Keratinocyte (primary cell): ENCODE results near the gene PPM1M. TPM values are rescaled to one million over a fixed set of nuclear protein-coding genes. Genes with fewer than 3 reads are reported as not detected.
A peak's percentile ranks its signal among the peaks of the same experiment; 100 is the strongest.

Experiments used
- DNase-seq: peaks from one replicate; pipeline ENCODE4 v3.0.0-alpha.2; 2011; ENCODE audit warnings: low read depth, missing footprints, low spot score
- FAIRE-seq: peaks from 2 replicates; lab custom pipeline; 2011; peaks lifted over from hg19 to GRCh38; lab: Jason Lieb, UNC
- H2AFZ ChIP-seq: 2 replicates; pipeline ENCODE4 v1.6.0; 2012; ENCODE audit warnings: low read length, control low read depth, inconsistent platforms; ENCODE audit not compliant: control insufficient read depth
- H3K27ac ChIP-seq: 2 replicates; pipeline ENCODE4 v1.5.1; 2011; ENCODE audit warnings: low read length; ENCODE audit not compliant: control insufficient read depth, insufficient read depth
- H3K27me3 ChIP-seq: 3 replicates; pipeline ENCODE4 v1.6.0; 2011; ENCODE audit warnings: low read length; ENCODE audit not compliant: control insufficient read depth, insufficient read depth; ENCODE audit errors: extremely low read depth
- H3K36me3 ChIP-seq, 2 experiments: 2 replicates in 1 of 2; 3 replicates in 1 of 2; pipeline ENCODE4 v1.5.1; 2011; ENCODE audit warnings: low read length in 2 of 2, mild to moderate bottlenecking in 1 of 2; ENCODE audit not compliant: control insufficient read depth in 2 of 2, insufficient read depth in 2 of 2; ENCODE audit errors: extremely low read depth in 1 of 2
- H3K4me1 ChIP-seq: 3 replicates; pipeline ENCODE4 v1.5.1; 2011; ENCODE audit warnings: low read length; ENCODE audit not compliant: control insufficient read depth, insufficient read depth; ENCODE audit errors: extremely low read depth
- H3K4me2 ChIP-seq: 3 replicates; pipeline ENCODE4 v1.6.0; 2011; ENCODE audit warnings: low read depth, low read length; ENCODE audit not compliant: control insufficient read depth, insufficient read depth; ENCODE audit errors: extremely low read depth
- H3K4me3 ChIP-seq, 3 experiments: fragments of 200-600 bp in 1 of 3; sonication (generic) in 1 of 3; 2 replicates in 2 of 3; 3 replicates in 1 of 3; pipeline ENCODE4 v1.5.1; 2011 to 2016; ENCODE audit warnings: low read length in 3 of 3, mild to moderate bottlenecking in 3 of 3, control low read depth in 2 of 3, inconsistent platforms in 1 of 3, low read depth in 1 of 3, mixed read lengths in 1 of 3, mixed run types in 1 of 3, moderate library complexity in 1 of 3; ENCODE audit not compliant: control insufficient read depth in 2 of 3, insufficient read depth in 2 of 3; ENCODE audit errors: extremely low read depth in 1 of 3
- H3K79me2 ChIP-seq: 2 replicates; pipeline ENCODE4 v1.6.0; 2012; ENCODE audit warnings: low read length; ENCODE audit not compliant: control insufficient read depth, insufficient read depth
- H3K9ac ChIP-seq: 3 replicates; pipeline ENCODE4 v1.6.0; 2011; ENCODE audit warnings: low read length; ENCODE audit not compliant: control insufficient read depth, insufficient read depth; ENCODE audit errors: extremely low read depth
- H3K9me1 ChIP-seq: 3 replicates; pipeline ENCODE4 v1.6.0; 2011; ENCODE audit warnings: low read length; ENCODE audit not compliant: control insufficient read depth, insufficient read depth; ENCODE audit errors: extremely low read depth
- H3K9me3 ChIP-seq: 2 replicates; pipeline ENCODE4 v1.5.1; 2012; ENCODE audit warnings: low read depth, low read length; ENCODE audit not compliant: control insufficient read depth
- H4K20me1 ChIP-seq: 3 replicates; pipeline ENCODE4 v1.6.0; 2011; ENCODE audit warnings: low read length; ENCODE audit not compliant: control insufficient read depth, insufficient read depth; ENCODE audit errors: extremely low read depth
- EZH2 ChIP-seq: IDR thresholded peaks from one replicate; pipeline ENCODE4 v1.6.1; 2012; ENCODE audit warnings: inconsistent platforms, mild to moderate bottlenecking, low read length, moderate library complexity
- dilution Hi-C: fragments of 300-500 bp; cut with MboI; formaldehyde crosslinking; loops from one replicate; pipeline ENCODE4 v1.7.0; 2020; ENCODE audit warnings: low sequenced_read_pairs; ENCODE audit not compliant: extremely low pct_ligation_motif_present
- polyA plus RNA-seq, 5 experiments: library from polyadenylated mRNA; depleted of rRNA in 3 of 5; stranded (reverse) in 3 of 5; stranded (forward) in 1 of 5; unstranded in 1 of 5; fragments of >200 nt; gene quantifications; 1 replicate in 1 of 5; 2 replicates in 3 of 5; 3 replicates in 1 of 5; pipeline versions ENCODE4 v1.2.1 to v1.2.3, GENCODE V29; 2011 to 2012; ENCODE audit warnings: missing spikeins in 2 of 5, low read depth in 1 of 5, low replicate concordance in 1 of 5
- TF ChIP-seq, protein P1 (sequence below), 3 experiments: IDR thresholded peaks in 1 of 3; conservative IDR thresholded peaks in 1 of 3; optimal IDR thresholded peaks in 1 of 3; 2 replicates in 2 of 3; 3 replicates in 1 of 3; pipeline versions ENCODE3 to v1.5.1; 2011; ENCODE audit warnings: low read length in 3 of 3, mild to moderate bottlenecking in 3 of 3, moderate library complexity in 2 of 3, control low read depth in 1 of 3, inconsistent platforms in 1 of 3; ENCODE audit not compliant: insufficient read depth in 2 of 3; ENCODE audit errors: extremely low read depth in 1 of 3

PPM1M gene
- polyA plus RNA-seq, 1 donor (not counting 4 experiments of a cell fraction or from before 2014, with no cell fraction given) = 6.4 TPM

DNA sequence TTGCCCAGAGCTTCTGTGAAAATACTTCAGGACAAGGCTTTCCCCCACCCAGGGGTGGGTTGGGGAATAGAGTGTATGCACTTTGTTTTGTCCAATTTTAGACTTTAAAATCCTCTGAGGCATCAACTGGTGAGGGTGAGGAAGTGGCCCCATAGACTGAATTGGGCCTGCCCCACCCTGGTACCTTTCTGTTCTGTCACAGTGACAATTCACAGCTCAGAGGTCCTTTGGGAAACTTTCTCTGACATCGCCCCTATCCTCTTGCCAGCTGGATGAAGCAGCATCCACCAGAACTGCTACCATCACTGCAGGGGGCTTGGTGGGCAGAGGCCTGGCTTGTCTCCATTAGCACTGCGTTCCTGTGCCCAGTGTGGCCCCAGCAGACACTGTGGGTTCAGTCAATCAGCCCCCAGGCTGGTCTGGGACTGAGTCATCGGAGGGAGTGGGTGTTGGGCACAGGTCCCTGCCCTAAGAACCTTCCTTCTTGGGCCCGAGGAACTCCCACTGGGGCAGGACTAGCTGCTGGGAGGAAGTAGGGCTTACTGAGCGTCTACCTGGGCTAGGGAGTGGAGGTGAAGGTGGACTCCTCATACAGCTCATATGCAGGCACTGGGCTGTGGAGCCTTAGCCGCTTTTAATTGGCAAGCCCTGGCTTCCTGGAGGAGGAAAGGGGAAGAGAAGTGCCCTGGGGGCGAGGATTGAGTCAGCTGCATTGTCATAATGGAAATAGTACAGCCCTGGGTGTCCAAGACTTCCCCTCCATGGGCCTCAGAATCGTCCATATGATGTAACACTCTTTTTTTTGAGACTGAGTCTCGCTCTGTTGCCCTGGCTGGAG lies 1.5 kb upstream of the PPM1M start:
- Histone ChIP-seq H2AFZ (peak overlapping the region; percentile 58), H3K4me3 (peak overlapping the region in 1 of 3 experiments; percentile 17), H3K9ac (no peak overlapping the region), H3K9me3 (no peaks in the 10 kb centered on the region), H3K4me1 (peaks cover 42% of the 10 kb centered on the region), H3K36me3 (peaks cover 0 to under 1% of the 10 kb centered on the region in 2 experiments), H3K4me2 (peak overlapping the region; percentile 69), H3K27ac (peak overlapping the region; percentile 59), H4K20me1 (no peaks in the 10 kb centered on the region), H3K79me2 (peaks cover 8% of the 10 kb centered on the region), H3K9me1 (no peaks in the 10 kb centered on the region), H3K27me3 (no peaks in the 10 kb centered on the region)
- peak; percentile 66 for DNase-seq
- dilution Hi-C loops = no loop called here
- FAIRE-seq = peak; percentile 75
- TF ChIP-seq EZH2 = no peak
- TF ChIP-seq, protein P1, sequence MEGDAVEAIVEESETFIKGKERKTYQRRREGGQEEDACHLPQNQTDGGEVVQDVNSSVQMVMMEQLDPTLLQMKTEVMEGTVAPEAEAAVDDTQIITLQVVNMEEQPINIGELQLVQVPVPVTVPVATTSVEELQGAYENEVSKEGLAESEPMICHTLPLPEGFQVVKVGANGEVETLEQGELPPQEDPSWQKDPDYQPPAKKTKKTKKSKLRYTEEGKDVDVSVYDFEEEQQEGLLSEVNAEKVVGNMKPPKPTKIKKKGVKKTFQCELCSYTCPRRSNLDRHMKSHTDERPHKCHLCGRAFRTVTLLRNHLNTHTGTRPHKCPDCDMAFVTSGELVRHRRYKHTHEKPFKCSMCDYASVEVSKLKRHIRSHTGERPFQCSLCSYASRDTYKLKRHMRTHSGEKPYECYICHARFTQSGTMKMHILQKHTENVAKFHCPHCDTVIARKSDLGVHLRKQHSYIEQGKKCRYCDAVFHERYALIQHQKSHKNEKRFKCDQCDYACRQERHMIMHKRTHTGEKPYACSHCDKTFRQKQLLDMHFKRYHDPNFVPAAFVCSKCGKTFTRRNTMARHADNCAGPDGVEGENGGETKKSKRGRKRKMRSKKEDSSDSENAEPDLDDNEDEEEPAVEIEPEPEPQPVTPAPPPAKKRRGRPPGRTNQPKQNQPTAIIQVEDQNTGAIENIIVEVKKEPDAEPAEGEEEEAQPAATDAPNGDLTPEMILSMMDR (optimal IDR thresholded peaks at IDR 0.05 in 1 of 3, IDR thresholded peaks at IDR 0.05 in 1 of 3, conservative IDR thresholded peaks at IDR 0.05 in 1 of 3; ENCODE audit: extremely low read depth in 1 of 3, insufficient read depth in 2 of 3, low read length in 3 of 3) = no peak

DNA sequence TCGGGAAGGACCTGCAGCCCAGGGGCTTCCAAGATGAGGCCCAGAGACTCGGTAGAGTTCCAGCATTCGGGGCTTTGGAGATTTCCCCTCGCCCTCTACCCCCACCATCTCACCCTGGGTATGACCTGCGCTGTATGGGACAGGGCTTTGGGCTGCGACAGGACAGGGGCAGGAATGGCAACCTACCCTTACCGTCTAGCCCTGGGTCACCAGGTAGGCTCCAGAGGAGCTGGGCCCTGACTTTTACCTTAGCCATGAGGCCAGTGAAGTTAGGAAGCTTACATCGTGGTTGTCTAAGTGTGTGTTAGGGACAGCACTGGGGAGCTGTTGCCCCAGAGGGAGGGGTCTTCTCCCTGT lies 683 bp downstream of the PPM1M start:
- Histone ChIP-seq H3K9me1 (no peaks in the 10 kb centered on the region), H3K36me3 (peaks cover 11 to 16% of the 10 kb centered on the region in 2 experiments), H3K4me3 (peak overlapping the region; percentile 13 to 58 (median 45)), H3K4me2 (peak overlapping the region; percentile 69), H3K9me3 (no peaks in the 10 kb centered on the region), H3K27me3 (no peaks in the 10 kb centered on the region), H3K4me1 (peaks cover 29% of the 10 kb centered on the region), H3K79me2 (no peaks in the 10 kb centered on the region), H3K9ac (peak overlapping the region; percentile 44), H4K20me1 (no peaks in the 10 kb centered on the region), H3K27ac (no peak overlapping the region), H2AFZ (peak overlapping the region; percentile 47)
- no peak for DNase-seq
- no peak for TF ChIP-seq EZH2
- TF ChIP-seq, protein P1 (optimal IDR thresholded peaks at IDR 0.05 in 1 of 3, IDR thresholded peaks at IDR 0.05 in 1 of 3, conservative IDR thresholded peaks at IDR 0.05 in 1 of 3; ENCODE audit: extremely low read depth in 1 of 3, insufficient read depth in 2 of 3, low read length in 3 of 3) = no peak
- dilution Hi-C loops = no loop called here
- no peak for FAIRE-seq
